ENCODE data around the gene PALLD.

PALLD gene

DNA sequence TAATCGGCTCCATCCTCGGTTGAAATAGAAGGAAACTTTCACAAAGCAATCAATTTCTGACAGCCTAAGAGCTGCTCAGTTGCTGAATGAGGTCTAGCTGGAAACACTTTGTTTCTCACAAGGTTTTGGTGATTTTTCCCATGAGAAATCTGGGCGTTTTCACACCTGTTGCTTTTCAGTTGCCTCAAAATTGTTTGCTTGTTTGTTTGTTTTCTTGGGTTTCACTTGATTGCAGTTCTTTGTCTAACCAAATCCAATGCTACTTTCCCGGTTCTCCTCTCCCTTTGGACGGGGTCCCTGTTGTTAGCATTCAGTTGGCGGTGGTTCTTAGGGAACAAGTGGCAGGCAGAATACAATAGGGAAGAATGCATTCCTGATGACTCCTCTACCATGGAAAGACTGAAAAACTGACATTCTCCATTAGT, 135.5 kb downstream of the PALLD start:
- H3K27me3 ChIP-seq (replicated peaks; ENCODE audit: insufficient read depth, low read length): no peaks in the 10 kb centered on the region
- no peak overlapping the region for H3K27ac ChIP-seq (ENCODE audit: low read length)
- no peaks in the 10 kb centered on the region for H3K4me1 ChIP-seq (ENCODE audit: low read length)
- H3K4me2 ChIP-seq (ENCODE audit: low read depth, low read length): no peak overlapping the region
- H3K79me2 ChIP-seq (ENCODE audit: low read length): no peaks in the 10 kb centered on the region
- TF ChIP-seq, protein P1, sequence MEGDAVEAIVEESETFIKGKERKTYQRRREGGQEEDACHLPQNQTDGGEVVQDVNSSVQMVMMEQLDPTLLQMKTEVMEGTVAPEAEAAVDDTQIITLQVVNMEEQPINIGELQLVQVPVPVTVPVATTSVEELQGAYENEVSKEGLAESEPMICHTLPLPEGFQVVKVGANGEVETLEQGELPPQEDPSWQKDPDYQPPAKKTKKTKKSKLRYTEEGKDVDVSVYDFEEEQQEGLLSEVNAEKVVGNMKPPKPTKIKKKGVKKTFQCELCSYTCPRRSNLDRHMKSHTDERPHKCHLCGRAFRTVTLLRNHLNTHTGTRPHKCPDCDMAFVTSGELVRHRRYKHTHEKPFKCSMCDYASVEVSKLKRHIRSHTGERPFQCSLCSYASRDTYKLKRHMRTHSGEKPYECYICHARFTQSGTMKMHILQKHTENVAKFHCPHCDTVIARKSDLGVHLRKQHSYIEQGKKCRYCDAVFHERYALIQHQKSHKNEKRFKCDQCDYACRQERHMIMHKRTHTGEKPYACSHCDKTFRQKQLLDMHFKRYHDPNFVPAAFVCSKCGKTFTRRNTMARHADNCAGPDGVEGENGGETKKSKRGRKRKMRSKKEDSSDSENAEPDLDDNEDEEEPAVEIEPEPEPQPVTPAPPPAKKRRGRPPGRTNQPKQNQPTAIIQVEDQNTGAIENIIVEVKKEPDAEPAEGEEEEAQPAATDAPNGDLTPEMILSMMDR (IDR thresholded peaks at IDR 0.05; ENCODE audit: low read length): no peak
- TF ChIP-seq EZH2 (optimal IDR thresholded peaks at IDR 0.05; ENCODE audit: low read depth, low read length): no peak
- TF ChIP-seq EZH2phosphoT487 (IDR thresholded peaks at IDR 0.05; ENCODE audit: low read length): no peak
- no peaks in the 10 kb centered on the region for H4K20me1 ChIP-seq (ENCODE audit: insufficient read depth, low read length)
- no peak for DNase-seq
- H3K9ac ChIP-seq (ENCODE audit: low read length): no peak overlapping the region
- no peaks in the 10 kb centered on the region for H3K9me3 ChIP-seq (replicated peaks; ENCODE audit: insufficient read depth, low read length)
- H3K4me3 ChIP-seq (ENCODE audit: low read length): no peak overlapping the region
- H2AFZ ChIP-seq (ENCODE audit: low read length): no peak overlapping the region
- no peaks in the 10 kb centered on the region for H3F3A ChIP-seq (ENCODE audit: insufficient read depth, low read length)
- H3K9me2 ChIP-seq (replicated peaks; ENCODE audit: insufficient read depth, low read length): no peaks in the 10 kb centered on the region
- no peaks in the 10 kb centered on the region for H3K36me3 ChIP-seq (replicated peaks; ENCODE audit: insufficient read depth, low read length)

DNA sequence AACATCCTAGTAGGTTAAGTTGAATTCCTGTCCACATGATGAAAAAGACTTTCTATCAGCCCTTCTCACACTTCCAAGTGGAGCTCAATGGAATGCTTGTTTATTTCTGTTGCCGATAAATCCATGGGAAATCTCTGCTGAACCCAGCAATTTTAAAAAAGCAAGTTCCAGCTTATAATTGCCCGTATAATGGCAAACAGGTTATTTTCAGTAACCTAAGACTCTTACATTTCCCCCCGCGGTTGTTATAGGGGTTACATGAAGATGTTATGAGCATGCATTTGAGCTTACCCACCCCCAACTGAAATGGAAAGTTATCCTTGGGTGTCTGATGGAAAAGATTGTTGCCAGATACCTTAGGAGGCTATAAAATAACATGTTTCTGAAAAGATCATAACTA, 136.2 kb downstream of the PALLD start:
- H3K27me3 ChIP-seq (replicated peaks; ENCODE audit: insufficient read depth, low read length): no peaks in the 10 kb centered on the region
- no peak overlapping the region for H3K4me2 ChIP-seq (ENCODE audit: low read depth, low read length)
- no peak overlapping the region for H2AFZ ChIP-seq (ENCODE audit: low read length)
- H3K4me1 ChIP-seq (ENCODE audit: low read length): no peaks in the 10 kb centered on the region
- TF ChIP-seq EZH2phosphoT487 (IDR thresholded peaks at IDR 0.05; ENCODE audit: low read length): no peak
- TF ChIP-seq EZH2 (optimal IDR thresholded peaks at IDR 0.05; ENCODE audit: low read depth, low read length): no peak
- TF ChIP-seq, protein P1 (IDR thresholded peaks at IDR 0.05; ENCODE audit: low read length): no peak
- no peak overlapping the region for H3K4me3 ChIP-seq (ENCODE audit: low read length)
- H4K20me1 ChIP-seq (ENCODE audit: insufficient read depth, low read length): no peaks in the 10 kb centered on the region
- no peak overlapping the region for H3K27ac ChIP-seq (ENCODE audit: low read length)
- no peaks in the 10 kb centered on the region for H3F3A ChIP-seq (ENCODE audit: insufficient read depth, low read length)
- H3K79me2 ChIP-seq (ENCODE audit: low read length): no peaks in the 10 kb centered on the region
- no peaks in the 10 kb centered on the region for H3K9me2 ChIP-seq (replicated peaks; ENCODE audit: insufficient read depth, low read length)
- no peaks in the 10 kb centered on the region for H3K36me3 ChIP-seq (replicated peaks; ENCODE audit: insufficient read depth, low read length)
- DNase-seq: no peak
- no peaks in the 10 kb centered on the region for H3K9me3 ChIP-seq (replicated peaks; ENCODE audit: insufficient read depth, low read length)
- H3K9ac ChIP-seq (ENCODE audit: low read length): no peak overlapping the region

DNA sequence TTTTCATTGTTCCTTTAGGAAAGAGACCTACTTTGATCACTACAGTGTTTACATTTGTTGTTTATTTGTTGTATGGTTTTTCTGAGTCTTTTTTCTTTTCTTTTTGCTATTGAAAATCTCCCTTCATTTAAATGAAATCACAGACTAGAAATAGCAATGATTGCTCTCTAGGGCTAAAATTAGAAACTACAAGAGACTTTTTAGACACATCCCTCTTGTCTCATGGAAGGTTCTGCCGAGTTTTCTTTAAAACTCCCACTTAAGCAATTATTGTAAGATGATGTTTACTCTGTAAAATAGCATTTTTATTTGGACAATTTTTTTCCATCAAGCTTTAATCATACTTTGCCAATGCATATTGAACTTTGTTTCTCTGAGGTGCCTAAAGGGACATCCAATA, 136.6 kb downstream of the PALLD start:
- no peak overlapping the region for H3K9ac ChIP-seq (ENCODE audit: low read length)
- no peak overlapping the region for H3K27ac ChIP-seq (ENCODE audit: low read length)
- TF ChIP-seq EZH2 (optimal IDR thresholded peaks at IDR 0.05; ENCODE audit: low read depth, low read length) (no peak), EZH2phosphoT487 (IDR thresholded peaks at IDR 0.05; ENCODE audit: low read length) (no peak)
- TF ChIP-seq, protein P1 (IDR thresholded peaks at IDR 0.05; ENCODE audit: low read length): no peak

More for the DNA sequence above, 136.6 kb downstream of the PALLD start:
- Histone ChIP-seq H3K9me3 (replicated peaks; ENCODE audit: insufficient read depth, low read length) (no peaks in the 10 kb centered on the region), H3K36me3 (replicated peaks; ENCODE audit: insufficient read depth, low read length) (no peaks in the 10 kb centered on the region), H3K79me2 (ENCODE audit: low read length) (no peaks in the 10 kb centered on the region), H4K20me1 (ENCODE audit: insufficient read depth, low read length) (no peaks in the 10 kb centered on the region), H2AFZ (ENCODE audit: low read length) (no peak overlapping the region), H3K4me3 (ENCODE audit: low read length) (no peak overlapping the region), H3F3A (ENCODE audit: insufficient read depth, low read length) (no peaks in the 10 kb centered on the region), H3K27me3 (replicated peaks; ENCODE audit: insufficient read depth, low read length) (no peaks in the 10 kb centered on the region), H3K4me1 (ENCODE audit: low read length) (no peaks in the 10 kb centered on the region), H3K9me2 (replicated peaks; ENCODE audit: insufficient read depth, low read length) (no peaks in the 10 kb centered on the region), H3K4me2 (ENCODE audit: low read depth, low read length) (no peak overlapping the region)
- DNase-seq: no peak
